Measurements from ENCODE around the gene CIZ1.
A peak's percentile ranks its signal among the peaks of the same experiment; 100 is the strongest.
"Not testable (repeated sequence)": the region's sequence is repeated elsewhere in the genome, so short reads cannot be mapped to it uniquely, and the experiment has no call there.

Gene CIZ1

GRCh38 chr9:128191406-128192046 lies at the start of gene CIZ1:
TSS of gene CIZ1 (minus strand) at chr9:128191572. CDS start at chr9:128190857, 715 bp downstream.
- peak; percentile 27 for DNase-seq

GRCh38 chr9:128233817-128234406 lies 42.5 kb upstream of the CIZ1 start:
- DNase-seq = no peak

- DNase-seq = no peak
Measured at GRCh38 chr9:128232528-128233428, 41.4 kb upstream of the CIZ1 start.

GRCh38 chr9:128231638-128232527 lies 40.5 kb upstream of the CIZ1 start:
- no peak for DNase-seq

- DNase-seq = not testable (repeated sequence)
Measured at GRCh38 chr9:128230897-128231296, 39.5 kb upstream of the CIZ1 start.

GRCh38 chr9:128226412-128226801 lies 35.0 kb upstream of the CIZ1 start:
- DNase-seq = no peak

- DNase-seq = no peak
Measured at GRCh38 chr9:128225770-128226411, 34.5 kb upstream of the CIZ1 start.

- DNase-seq = no peak
Measured at GRCh38 chr9:128224877-128225276, 33.5 kb upstream of the CIZ1 start.

- no peak for DNase-seq
Measured at GRCh38 chr9:128222880-128223670, 31.7 kb upstream of the CIZ1 start.

GRCh38 chr9:128222026-128222425 lies 30.7 kb upstream of the CIZ1 start:
- no peak for DNase-seq

GRCh38 chr9:128219831-128220230 lies 28.5 kb upstream of the CIZ1 start:
- DNase-seq = no peak

- peak; percentile 96 for DNase-seq
Measured at GRCh38 chr9:128218518-128219389, 27.4 kb upstream of the CIZ1 start.

- DNase-seq = no peak
Measured at GRCh38 chr9:128218172-128218517, 26.8 kb upstream of the CIZ1 start.

- DNase-seq = no peak
Measured at GRCh38 chr9:128216781-128217553, 25.6 kb upstream of the CIZ1 start.

- DNase-seq = no peak
Measured at GRCh38 chr9:128215491-128216409, 24.4 kb upstream of the CIZ1 start.

GRCh38 chr9:128214571-128215490 lies 23.5 kb upstream of the CIZ1 start:
- DNase-seq = no peak

- no peak for DNase-seq
Measured at GRCh38 chr9:128213746-128214497, 22.6 kb upstream of the CIZ1 start.

Data from NCI-H748 treated with DMSO at 0.1 percent for 48 hours (cell line).